HepG2 (cell line): Measurements from ENCODE around the gene NUAK1. TPM values are rescaled to one million over a fixed set of nuclear protein-coding genes. Genes with fewer than 3 reads are reported as not detected.

Experiments
- ATAC-seq: fragments of 200-7000 bp; cut with Tn5 transposase; 3 replicates; pipeline ENCODE4 v1.9.1; 2020; ENCODE audit warnings: mild to moderate bottlenecking, moderate library complexity
- BruUV-seq: library from RNA; stranded (reverse); fragments of 400-500 nt; replicated peaks from 2 replicates; lab custom pipeline; 2021; lab: Mats Ljungman, UMichigan
- CTCF ChIA-PET: fragments of 300-600 bp; formaldehyde crosslinking; extraction: SDS; loops from one replicate; lab custom pipeline; 2021; ENCODE audit warnings: low total read pairs, inconsistent platforms, low intra/inter-chr PET ratio; lab: Yijun Ruan, JAX
- POLR2A ChIA-PET: fragments of 350-600 bp; sonication (Branson Sonifier 250); formaldehyde crosslinking; loops from one replicate; lab custom pipeline; 2020; ENCODE audit warnings: antibody characterized with exemption, inconsistent platforms; lab: Yijun Ruan, JAX
- DNase-seq: peaks from one replicate; pipeline ENCODE4 v3.0.0-alpha.2; 2015; ENCODE audit warnings: low spot score
- FAIRE-seq: peaks from 3 replicates; lab custom pipeline; 2011; peaks lifted over from hg19 to GRCh38; lab: Jason Lieb, UNC
- H2AFZ ChIP-seq: one replicate; pipeline ENCODE4 v1.6.1; 2011; ENCODE audit warnings: low read length, inconsistent platforms
- H3K27ac ChIP-seq: fragments of 300-600 bp; 3 replicates; pipeline ENCODE4 v1.8.0; 2011; ENCODE audit warnings: mixed run types, mild to moderate bottlenecking, mixed read lengths, low read length, inconsistent platforms; ENCODE audit not compliant: insufficient read depth; ENCODE audit errors: extremely low read length
- H3K27me3 ChIP-seq, 2 experiments: fragments of 200-600 bp in 1 of 2; 2 replicates in 1 of 2; 3 replicates in 1 of 2; pipeline versions ENCODE4 v1.6.0 to v1.8.0; 2011; ENCODE audit warnings: low read length in 2 of 2, mild to moderate bottlenecking in 2 of 2, moderate library complexity in 2 of 2, inconsistent platforms in 1 of 2; ENCODE audit not compliant: insufficient read depth in 2 of 2, control insufficient read depth in 1 of 2
- H3K36me3 ChIP-seq, 2 experiments: fragments of 200-600 bp in 1 of 2; replicated peaks in 1 of 2; 2 replicates in 1 of 2; 3 replicates in 1 of 2; pipeline versions ENCODE4 v1.5.1 to v1.8.0; 2011; ENCODE audit warnings: low read length in 2 of 2, inconsistent platforms in 1 of 2; ENCODE audit not compliant: insufficient read depth in 2 of 2, control insufficient read depth in 1 of 2
- H3K4me1 ChIP-seq: 2 replicates; pipeline ENCODE4 v1.5.1; 2012; ENCODE audit warnings: low read length, inconsistent platforms; ENCODE audit not compliant: insufficient read depth
- H3K4me2 ChIP-seq: 2 replicates; pipeline ENCODE4 v1.6.0; 2011; ENCODE audit warnings: low read depth, low read length, inconsistent platforms
- H3K4me3 ChIP-seq, 3 experiments: fragments of 200-600 bp in 1 of 3; sonication (generic), shearing (Covaris generic) in 1 of 3; replicated peaks in 1 of 3; 2 replicates each; pipeline ENCODE4 v1.5.1; 2011 to 2016; ENCODE audit warnings: low read length in 3 of 3, inconsistent platforms in 2 of 3, low read depth in 2 of 3, mild to moderate bottlenecking in 2 of 3, control low read depth in 1 of 3, mixed read lengths in 1 of 3; ENCODE audit not compliant: insufficient read depth in 1 of 3
- H3K79me2 ChIP-seq: one replicate; pipeline ENCODE4 v1.6.1; 2011; ENCODE audit warnings: low read length, inconsistent platforms; ENCODE audit not compliant: insufficient read depth
- H3K9ac ChIP-seq: 2 replicates; pipeline ENCODE4 v1.6.0; 2011; ENCODE audit warnings: mild to moderate bottlenecking, low read depth, low read length, inconsistent platforms; ENCODE audit not compliant: insufficient read depth
- H3K9me3 ChIP-seq: 2 replicates; pipeline ENCODE4 v1.5.1; 2012; ENCODE audit warnings: mild to moderate bottlenecking, low read length
- H4K20me1 ChIP-seq: 2 replicates; pipeline ENCODE4 v1.6.0; 2011; ENCODE audit warnings: inconsistent platforms, mild to moderate bottlenecking, low read length, moderate library complexity; ENCODE audit not compliant: insufficient read depth
- ARID4A ChIP-seq: sonication (generic); formaldehyde crosslinking; IDR thresholded peaks from 2 replicates; pipeline ENCODE4 v1.5.0; 2020; ENCODE audit warnings: mild to moderate bottlenecking, missing genetic modification reagents, borderline replicate concordance
- CHCHD3 ChIP-seq: sonication (generic); formaldehyde crosslinking; IDR thresholded peaks from 2 replicates; pipeline ENCODE4 v1.8.0; 2022; ENCODE audit warnings: mild to moderate bottlenecking, missing genetic modification reagents, moderate library complexity
- THYN1 ChIP-seq: sonication (generic); formaldehyde crosslinking; IDR thresholded peaks from 2 replicates; pipeline ENCODE4 v1.8.1; 2023; ENCODE audit warnings: low read depth, mild to moderate bottlenecking, moderate library complexity, missing genetic modification reagents, borderline replicate concordance
- ZNF317 ChIP-seq: sonication (generic); formaldehyde crosslinking; IDR thresholded peaks from 2 replicates; pipeline ENCODE4 v1.5.0; 2020; ENCODE audit warnings: mild to moderate bottlenecking, missing genetic modification reagents
- ZNF614 ChIP-seq: IDR thresholded peaks from 2 replicates; pipeline ENCODE4 v1.6.1; 2018; ENCODE audit warnings: missing biosample characterization, missing genetic modification reagents, inconsistent platforms, borderline replicate concordance
- ZNF766 ChIP-seq: sonication (generic); formaldehyde crosslinking; IDR thresholded peaks from 2 replicates; pipeline ENCODE4 v1.5.0; 2020; ENCODE audit warnings: missing genetic modification reagents, borderline replicate concordance
- WGBS: methylation state at CpG from one replicate; pipeline ENCODE4 v1.1.6; 2017; ENCODE audit warnings: low lambda C conversion rate; 5-methylcytosine and 5-hydroxymethylcytosine counted together
- in situ Hi-C: cut with HindIII; loops from 2 replicates; pipeline ENCODE4 v1.10.0; 2017; ENCODE audit warnings: low pct_unique_long_range_greater_than_20kb; ENCODE audit not compliant: extremely low pct_ligation_motif_present
- intact Hi-C: fragments of 100-400 bp; cut with micrococcal nuclease; formaldehyde crosslinking; loops from one replicate; pipeline ENCODE4 v1.10.0; 2022; ENCODE audit not compliant: unreplicated experiment
- polyA plus RNA-seq, 8 experiments: library from polyadenylated mRNA; depleted of rRNA in 3 of 8; stranded (reverse) in 7 of 8; unstranded in 1 of 8; fragments of >200 nt; fragmentation: Illumina TruSeq in 4 of 8; extraction: Trizol in 4 of 8; gene quantifications; 2 replicates each; pipeline versions ENCODE4 v1.2.1 to v1.2.3, GENCODE V29; 2011 to 2016; ENCODE audit warnings: low read depth in 4 of 8, missing spikeins in 1 of 8, mixed read lengths in 1 of 8; ENCODE audit not compliant: insufficient read depth in 1 of 8
- total RNA-seq, 5 experiments: library from RNA; depleted of rRNA; stranded (reverse); fragments of >200 nt; fragmentation: Illumina TruSeq; extraction: Trizol; gene quantifications; 2 replicates each; pipeline ENCODE4 v1.2.3, GENCODE V29; 2016; ENCODE audit warnings: low read depth in 1 of 5

NUAK1 gene
- total and polyA plus RNA-seq, 2 of the 13 experiments (the other 11 are each of a cell fraction or from before 2014, with no cell fraction given), result 1.7 to 1.9 TPM

GRCh38 chr12:106071686-106072085 is 67.1 kb downstream of the NUAK1 start:
- in situ Hi-C loops (no loop called here), intact Hi-C loops (no loop called here)
- no TSS peak for BruUV-seq
- CTCF ChIA-PET, result no interaction called here
- H3K27me3 ChIP-seq, result no peaks in the 10 kb centered on the region
- H3K27ac ChIP-seq, result no peak overlapping the region
- no peaks in the 10 kb centered on the region for H3K4me1 ChIP-seq
- H2AFZ ChIP-seq, result no peak overlapping the region
- no peaks in the 10 kb centered on the region for H4K20me1 ChIP-seq
- WGBS, result 71% methylated on average over 4 of the region's 4 CpGs
- ATAC-seq, result no peak
- H3K36me3 ChIP-seq, result peaks cover 0 to 2% of the 10 kb centered on the region in 2 experiments; a peak in 1 of 5 replicates
- TF ChIP-seq ZNF317 (CRISPR knock-in tag) (no peak), CHCHD3 (CRISPR knock-in tag) (no peak), THYN1 (CRISPR knock-in tag) (no peak), ARID4A (CRISPR knock-in tag) (no peak), ZNF766 (CRISPR knock-in tag) (no peak), ZNF614 (CRISPR knock-in tag) (no peak)
- TF ChIP-seq, all 625 proteins: peak for 0
- no peak overlapping the region for H3K9ac ChIP-seq
- H3K9me3 ChIP-seq, result no peaks in the 10 kb centered on the region
- no peak for FAIRE-seq
- H3K4me2 ChIP-seq, result no peak overlapping the region
- no peak overlapping the region for H3K4me3 ChIP-seq
- H3K79me2 ChIP-seq, result no peaks in the 10 kb centered on the region
- DNase-seq, result no peak
- POLR2A ChIA-PET, result no interaction called here
